Bronchial epithelial cell (primary cell): ENCODE results near the gene RNU1-1. TPM values are rescaled to one million over a fixed set of nuclear protein-coding genes. Genes with fewer than 3 reads are reported as not detected.

Experiments
- DNase-seq: peaks from one replicate; pipeline ENCODE4 v3.0.0-alpha.2; 2010; ENCODE audit warnings: low read depth
- FAIRE-seq: peaks from 2 replicates; lab custom pipeline; 2011; peaks lifted over from hg19 to GRCh38; lab: Jason Lieb, UNC
- H3K27me3 ChIP-seq: 2 replicates; pipeline ENCODE4 v1.5.1; 2011; ENCODE audit warnings: low read length; ENCODE audit not compliant: control insufficient read depth, insufficient read depth
- H3K36me3 ChIP-seq: 2 replicates; pipeline ENCODE4 v1.5.1; 2011; ENCODE audit warnings: low read length; ENCODE audit not compliant: control insufficient read depth, insufficient read depth
- H3K4me3 ChIP-seq: 2 replicates; pipeline ENCODE4 v1.5.1; 2011; ENCODE audit warnings: mild to moderate bottlenecking, low read depth, low read length, control low read depth
- CTCF ChIP-seq: IDR thresholded peaks from 2 replicates; pipeline ENCODE4 v1.5.1; 2011; ENCODE audit warnings: mild to moderate bottlenecking, moderate library complexity, low read length, control low read depth, inconsistent platforms; ENCODE audit not compliant: insufficient read depth, severe bottlenecking
- total RNA-seq: library from RNA; depleted of rRNA; stranded (reverse); fragments of >200 nt; gene quantifications from 2 replicates; pipeline ENCODE4 v1.2.1, GENCODE V29; 2014

The RNU1-1 gene
- total RNA-seq, 1 donor from 2014 or later: 5,262 TPM

GRCh38 chr1:16474166-16474800, 39.8 kb downstream of the RNU1-1 start:
- Histone ChIP-seq H3K36me3 (peaks cover 9% of the 10 kb centered on the region), H3K4me3 (no peak overlapping the region), H3K27me3 (no peaks in the 10 kb centered on the region)
- TF ChIP-seq CTCF: no peak
- DNase-seq (no peak), FAIRE-seq (no peak)

- H3K4me3 ChIP-seq: no peak overlapping the region
- no peak for TF ChIP-seq CTCF
- H3K27me3 ChIP-seq: no peaks in the 10 kb centered on the region
- no peaks in the 10 kb centered on the region for H3K36me3 ChIP-seq
- FAIRE-seq (no peak), DNase-seq (no peak)
Observed at GRCh38 chr1:16468558-16468957, 45.5 kb downstream of the RNU1-1 start.

- Histone ChIP-seq H3K27me3 (no peaks in the 10 kb centered on the region), H3K36me3 (no peaks in the 10 kb centered on the region), H3K4me3 (no peak overlapping the region)
- DNase-seq: no peak
- TF ChIP-seq CTCF: no peak
- FAIRE-seq: no peak
Observed at GRCh38 chr1:16464917-16465625, 49.0 kb downstream of the RNU1-1 start.

Other genes starting within 250 kb of the RNU1-1 start
- gene FBXO42, start 161.8 kb downstream of the RNU1-1 start, total RNA-seq: 10.8 and 18.1 TPM in 2 replicates
- 10.8 and 18.1 TPM in 2 replicates for gene SZRD1, start 147.0 kb downstream of the RNU1-1 start, total RNA-seq
- gene SPATA21, start 76.9 kb downstream of the RNU1-1 start, total RNA-seq: not detected in 2 replicates
- 84.1 and 87.7 TPM in 2 replicates for gene NECAP2, start 73.6 kb downstream of the RNU1-1 start, total RNA-seq
- gene NBPF1, start 99.3 kb upstream of the RNU1-1 start, total RNA-seq: 30.1 and 38.7 TPM in 2 replicates
- 2,323 and 5,262 TPM in 2 replicates for gene RNU1-3, start 152.7 kb upstream of the RNU1-1 start, total RNA-seq
- 2,323 and 5,262 TPM in 2 replicates for gene RNU1-4, start 226.2 kb upstream of the RNU1-1 start, total RNA-seq